GM18520 (cell line): ENCODE measurements around the gene MMD2.
"Not testable (repeated sequence)": the region's sequence is repeated elsewhere in the genome, so short reads cannot be mapped to it uniquely, and the experiment has no call there.

ENCODE experiments used
- ATAC-seq: cut with Tn5 transposase; IDR thresholded peaks from one replicate; pipeline ENCODE4 v1.9.1; 2021; ENCODE audit not compliant: unreplicated experiment

MMD2 gene, protein sequence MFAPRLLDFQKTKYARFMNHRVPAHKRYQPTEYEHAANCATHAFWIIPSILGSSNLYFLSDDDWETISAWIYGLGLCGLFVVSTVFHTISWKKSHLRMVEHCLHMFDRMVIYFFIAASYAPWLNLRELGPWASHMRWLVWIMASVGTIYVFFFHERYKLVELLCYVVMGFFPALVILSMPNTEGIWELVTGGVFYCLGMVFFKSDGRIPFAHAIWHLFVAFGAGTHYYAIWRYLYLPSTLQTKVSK

GRCh38 chr7:4958477-4959301, at the start of gene MMD2:
Gene MMD2 (minus strand): TSS chr7:4959187. CDS start chr7:4959017, 170 bp downstream.
- ATAC-seq, result no peak

GRCh38 chr7:5005066-5005465, 46.1 kb upstream of the MMD2 start:
- no peak for ATAC-seq

GRCh38 chr7:5001911-5002310, 42.9 kb upstream of the MMD2 start:
- no peak for ATAC-seq

GRCh38 chr7:5001003-5001402, 42.0 kb upstream of the MMD2 start:
- no peak for ATAC-seq

DNA sequence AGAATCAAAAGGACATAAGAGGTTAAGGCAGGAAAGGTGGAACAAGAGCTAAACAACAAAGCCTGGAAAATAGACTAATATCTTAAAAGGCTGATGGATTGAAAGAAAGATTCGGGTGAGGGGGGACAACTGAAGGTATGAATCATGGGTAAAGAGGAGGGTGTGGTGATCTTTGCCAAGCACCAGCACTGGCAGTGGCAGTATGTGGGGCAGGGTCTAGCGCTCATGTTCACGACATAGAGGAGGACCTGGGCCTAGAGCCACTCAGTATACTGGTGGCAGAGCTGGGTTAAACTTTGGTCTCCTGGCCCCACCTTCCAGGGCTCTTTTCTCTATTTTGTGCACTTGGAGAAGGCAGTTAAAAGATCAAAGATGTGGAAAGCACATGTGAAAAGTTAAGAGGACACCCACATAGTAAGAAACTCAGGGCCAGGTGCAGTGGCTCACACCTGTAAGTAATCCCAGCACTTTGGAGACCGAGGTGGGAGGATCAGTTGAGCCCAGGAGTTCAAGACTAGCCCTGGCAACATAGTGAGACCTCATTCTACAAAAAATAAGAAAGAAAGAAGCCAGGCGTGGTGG, 40.5 kb upstream of the MMD2 start:
- no peak for ATAC-seq

GRCh38 chr7:4998910-4999309, 39.9 kb upstream of the MMD2 start:
- ATAC-seq, result no peak

DNA sequence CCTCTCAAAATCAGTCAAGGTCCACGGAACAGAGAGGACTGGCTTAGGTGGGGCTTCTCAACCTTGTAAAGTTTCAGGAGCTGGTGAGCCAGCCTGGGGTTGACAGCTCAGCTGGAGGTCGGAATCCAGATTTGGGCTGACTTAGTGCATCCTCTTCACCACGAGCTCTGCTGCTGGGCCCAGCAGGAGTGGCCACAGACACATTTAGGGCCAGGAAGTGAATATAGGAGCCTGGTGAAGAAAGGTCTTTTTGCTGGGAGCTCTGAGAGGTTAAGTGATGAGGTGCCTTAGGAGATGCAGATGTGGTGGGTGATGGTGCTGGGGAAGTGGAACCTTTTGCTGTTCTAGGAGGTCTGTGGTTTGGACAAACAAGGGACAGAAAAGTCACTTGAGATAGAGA, 39.3 kb upstream of the MMD2 start:
- no peak for ATAC-seq

- ATAC-seq, result no peak
Measured at GRCh38 chr7:4996696-4997222, 37.8 kb upstream of the MMD2 start.

- ATAC-seq, result no peak
Measured at GRCh38 chr7:4995429-4995969, 36.5 kb upstream of the MMD2 start.

GRCh38 chr7:4993471-4993870, 34.5 kb upstream of the MMD2 start:
- ATAC-seq, result no peak

DNA sequence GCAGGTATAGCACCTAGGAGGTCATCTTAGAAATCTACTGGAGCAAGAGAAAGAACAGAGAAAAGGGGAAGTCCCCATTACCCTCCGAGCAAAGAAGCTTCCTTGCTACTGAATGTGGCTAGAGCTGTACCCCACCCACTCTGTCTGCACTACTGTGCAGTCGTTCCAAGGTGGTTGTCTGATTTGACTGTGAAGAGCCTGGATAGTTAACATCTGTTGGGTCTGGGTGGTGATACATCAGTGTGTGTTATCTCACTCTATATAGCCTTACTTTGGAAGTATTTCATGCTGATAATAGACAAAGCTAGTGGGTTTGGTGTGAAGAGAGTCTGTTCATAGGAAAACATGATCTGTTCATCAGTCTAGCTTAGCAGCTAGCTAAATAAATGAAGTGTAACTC, 23.8 kb upstream of the MMD2 start:
- not testable (repeated sequence) for ATAC-seq

GRCh38 chr7:4981295-4981890, 22.4 kb upstream of the MMD2 start:
- not testable (repeated sequence) for ATAC-seq

GRCh38 chr7:4975626-4976025, 16.6 kb upstream of the MMD2 start:
- not testable (repeated sequence) for ATAC-seq

- peak; percentile 97 for ATAC-seq
Measured at GRCh38 chr7:4973728-4974198, 14.8 kb upstream of the MMD2 start.

DNA sequence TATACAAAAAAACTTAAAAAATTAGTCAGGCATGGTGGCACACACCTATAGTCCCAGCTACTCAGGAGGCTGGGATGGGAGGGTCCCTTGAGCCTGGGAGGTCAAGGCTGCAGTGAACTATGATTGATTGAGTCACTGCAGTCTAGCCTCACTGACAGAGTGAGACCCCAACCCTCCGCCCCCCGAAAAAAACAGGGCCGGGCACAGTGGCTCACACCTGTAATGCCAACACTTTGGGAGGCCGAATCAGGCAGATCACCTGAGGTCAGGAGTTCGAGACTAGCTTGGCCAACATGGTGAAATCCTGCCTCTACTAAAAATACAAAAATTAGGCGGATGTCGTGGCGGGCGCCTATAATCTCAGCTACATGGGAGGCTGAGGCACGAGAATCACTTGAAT, 13.5 kb upstream of the MMD2 start:
- not testable (repeated sequence) for ATAC-seq

DNA sequence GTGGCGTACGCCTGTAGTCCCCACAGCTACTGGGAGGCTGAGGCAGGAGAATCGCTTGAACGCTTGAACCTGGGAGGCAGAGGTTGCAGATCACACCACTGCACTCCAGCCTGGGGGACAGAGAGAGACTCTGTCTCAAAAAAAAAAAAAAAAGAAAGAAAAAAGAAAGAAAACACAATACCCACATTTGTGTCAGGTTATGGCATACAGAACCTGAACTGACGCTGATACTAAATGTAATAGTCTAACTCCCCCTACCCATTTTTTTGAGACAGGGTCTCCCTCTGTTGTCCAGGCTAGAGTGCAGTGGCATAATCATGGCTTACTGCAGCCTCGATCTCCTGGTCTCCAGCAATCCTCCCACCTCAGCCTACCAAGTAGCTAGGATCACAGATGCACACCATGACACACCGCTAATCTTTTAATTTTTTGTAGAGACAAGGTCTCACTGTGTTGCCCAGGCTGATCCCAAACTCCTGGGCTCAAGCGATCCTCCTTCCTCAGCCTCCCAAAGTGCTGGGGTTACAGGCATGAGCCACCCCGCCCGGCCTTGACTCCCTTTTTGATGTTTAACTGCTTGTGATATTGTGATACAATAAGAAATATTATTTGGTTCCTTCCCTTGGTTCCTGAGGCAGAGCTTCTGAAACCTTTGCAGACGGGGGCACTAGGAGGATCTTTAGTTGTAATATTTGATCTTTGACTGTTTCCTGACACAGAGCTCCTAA, 6.5 kb upstream of the MMD2 start:
- no peak for ATAC-seq

GRCh38 chr7:4964506-4964905, 5.5 kb upstream of the MMD2 start:
- ATAC-seq, result no peak

DNA sequence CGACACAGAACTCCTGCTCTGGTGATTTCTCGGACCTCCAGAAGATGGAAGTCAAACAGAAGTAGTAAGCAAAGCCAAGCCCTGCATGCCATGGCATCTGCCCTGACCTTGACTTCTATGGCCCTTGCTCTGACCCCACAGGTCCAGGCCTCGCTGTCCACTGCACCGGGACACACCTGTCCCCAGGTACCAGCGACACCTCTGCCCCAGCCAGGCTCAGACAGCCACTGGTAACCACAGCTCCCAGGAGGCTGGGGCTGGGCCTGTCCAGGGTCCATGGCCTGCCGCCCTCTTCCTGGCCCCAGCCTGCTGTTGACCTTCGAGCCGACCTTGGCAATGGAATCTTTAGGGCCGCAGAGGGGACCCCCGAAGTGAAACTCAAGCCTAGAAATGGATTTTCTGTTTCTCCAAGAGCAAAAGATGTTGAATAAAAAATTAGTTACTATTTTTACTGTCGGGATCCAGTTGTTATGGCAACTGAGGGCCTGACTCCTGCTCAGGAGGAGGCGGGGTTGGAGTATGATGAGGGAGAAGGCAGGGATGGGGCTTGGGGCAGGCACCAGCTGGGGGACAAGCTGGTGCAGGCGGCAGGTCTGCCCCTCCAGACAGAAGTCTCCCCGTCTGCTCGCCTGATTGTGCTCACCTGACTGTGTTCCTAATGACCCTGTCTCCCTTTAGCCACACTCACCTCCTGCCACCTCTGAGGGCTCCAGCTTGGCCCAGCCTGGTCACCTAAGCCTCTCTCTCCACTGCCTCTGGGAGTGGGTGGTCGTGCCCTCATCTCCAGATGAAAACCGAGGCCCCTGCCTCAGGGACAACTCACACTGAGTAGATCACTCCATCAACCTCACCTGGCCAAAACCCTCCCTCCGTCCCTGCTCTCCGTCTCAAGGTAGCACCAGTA, 4.1 kb upstream of the MMD2 start:
- ATAC-seq, result no peak

DNA sequence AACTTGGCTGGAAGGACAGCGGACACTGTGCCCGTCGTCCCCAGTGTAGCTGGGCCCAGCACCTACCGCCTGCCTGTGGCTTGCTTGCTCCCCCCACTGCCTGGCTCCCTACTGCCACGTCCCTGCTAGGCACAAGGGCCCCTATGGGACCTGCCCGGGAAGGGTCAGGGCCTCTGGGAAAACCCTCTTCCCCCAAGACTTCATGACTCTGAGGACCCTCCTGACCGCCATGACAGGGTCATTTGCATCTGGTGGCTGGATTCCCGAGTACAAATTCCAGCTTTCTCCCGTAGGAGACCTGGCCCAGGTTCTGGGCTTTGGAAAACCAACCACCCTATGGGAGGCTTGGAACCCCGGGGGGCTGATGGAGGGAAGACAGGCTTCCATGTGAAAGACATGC, 1.4 kb upstream of the MMD2 start:
- ATAC-seq, result no peak
